Right lobe of liver (tissue), 4 donors: ENCODE measurements around the gene SLC28A1.

Experiments used
- POLR2A ChIP-seq: fragments of 450-650 bp; IDR thresholded peaks from one replicate; pipeline ENCODE4 v1.6.1; 2017; ENCODE audit warnings: antibody characterized with exemption, mild to moderate bottlenecking
- TF ChIP-seq, protein P1 (sequence below), 4 donors: fragments of 200-600 bp in 3 of 4; fragments of 450-650 bp in 1 of 4; IDR thresholded peaks; one replicate each; pipeline versions ENCODE4 v1.5.1 to v1.8.0; 2016 to 2022; ENCODE audit warnings: antibody characterized with exemption in 4 of 4, mild to moderate bottlenecking in 2 of 4
- donor health status: DM: no; HTN: no; CAD: no.
- donor health status: DM: no; HTN: no; CAD: no.
- donor health status: DM: no; HTN: yes; CAD: no.

GRCh38 chr15:84944861-84945260 lies 60.4 kb downstream of the SLC28A1 start:
- TF ChIP-seq, protein P1, sequence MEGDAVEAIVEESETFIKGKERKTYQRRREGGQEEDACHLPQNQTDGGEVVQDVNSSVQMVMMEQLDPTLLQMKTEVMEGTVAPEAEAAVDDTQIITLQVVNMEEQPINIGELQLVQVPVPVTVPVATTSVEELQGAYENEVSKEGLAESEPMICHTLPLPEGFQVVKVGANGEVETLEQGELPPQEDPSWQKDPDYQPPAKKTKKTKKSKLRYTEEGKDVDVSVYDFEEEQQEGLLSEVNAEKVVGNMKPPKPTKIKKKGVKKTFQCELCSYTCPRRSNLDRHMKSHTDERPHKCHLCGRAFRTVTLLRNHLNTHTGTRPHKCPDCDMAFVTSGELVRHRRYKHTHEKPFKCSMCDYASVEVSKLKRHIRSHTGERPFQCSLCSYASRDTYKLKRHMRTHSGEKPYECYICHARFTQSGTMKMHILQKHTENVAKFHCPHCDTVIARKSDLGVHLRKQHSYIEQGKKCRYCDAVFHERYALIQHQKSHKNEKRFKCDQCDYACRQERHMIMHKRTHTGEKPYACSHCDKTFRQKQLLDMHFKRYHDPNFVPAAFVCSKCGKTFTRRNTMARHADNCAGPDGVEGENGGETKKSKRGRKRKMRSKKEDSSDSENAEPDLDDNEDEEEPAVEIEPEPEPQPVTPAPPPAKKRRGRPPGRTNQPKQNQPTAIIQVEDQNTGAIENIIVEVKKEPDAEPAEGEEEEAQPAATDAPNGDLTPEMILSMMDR (IDR thresholded peaks at IDR 0.05) = no peak
- TF ChIP-seq POLR2A = no peak
